Measurements from ENCODE around the gene TMEM272. TPM values are rescaled to one million over a fixed set of nuclear protein-coding genes. Genes with fewer than 3 reads are reported as not detected.

Gene TMEM272
- total RNA-seq, 1 experiment from 2014 or later, result 0.15 TPM

DNA sequence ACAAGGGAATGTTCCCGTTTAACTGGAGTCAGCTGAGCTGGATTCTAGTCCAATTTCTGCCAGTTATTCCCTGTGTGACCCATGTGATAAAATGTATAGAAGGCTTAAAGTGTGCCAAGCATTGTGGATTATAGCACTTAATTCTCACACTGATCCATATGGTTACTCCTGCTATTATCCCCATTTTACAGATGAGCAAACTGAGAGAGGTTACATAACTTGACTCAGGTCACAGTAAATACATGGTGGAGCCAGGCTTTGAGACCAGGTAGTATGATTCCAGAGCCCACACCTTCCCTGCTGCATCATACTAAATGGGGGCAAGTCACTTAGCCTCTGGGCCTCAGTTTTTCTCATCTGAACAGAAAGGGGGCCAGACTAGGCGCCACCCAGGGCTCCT, 39.1 kb downstream of the TMEM272 start:
- in situ Hi-C loops (cut with HindIII; ENCODE audit: low pct_unique_long_range_greater_than_20kb, low sequenced_read_pairs), result no loop called here
- CTCF ChIA-PET, result no interaction called here
- no peaks in the 10 kb centered on the region for H3K9me3 ChIP-seq (ENCODE audit: control insufficient read depth, insufficient read depth, low read depth, low read length)

GRCh38 chr13:51805313-51805712, 39.7 kb downstream of the TMEM272 start:
- DNase-seq (ENCODE audit: low read depth, low spot score) (no peak), ATAC-seq (no peak)
- Histone ChIP-seq H3K9me3 (ENCODE audit: control insufficient read depth, insufficient read depth, low read depth, low read length) (no peaks in the 10 kb centered on the region), H3K27me3 (ENCODE audit: control insufficient read depth, insufficient read depth, low read length) (no peaks in the 10 kb centered on the region), H3K4me1 (ENCODE audit: control insufficient read depth, insufficient read depth, low read length) (peaks cover 16% of the 10 kb centered on the region), H3K27ac (ENCODE audit: low read length) (no peak overlapping the region), H3K36me3 (ENCODE audit: control insufficient read depth, insufficient read depth, low read length) (no peaks in the 10 kb centered on the region; the same call in 1 of the 2 replicates), H3K4me3 (ENCODE audit: low read depth in 2 of 2, low read length in 2 of 2) (peak overlapping the region in 1 of 2 experiments; percentile 71; a peak in 1 of 4 replicates)
- BruUV-seq (replicated peaks), result no TSS peak
- POLR2A ChIA-PET, result no interaction called here
- in situ Hi-C loops (cut with HindIII; ENCODE audit: low pct_unique_long_range_greater_than_20kb, low sequenced_read_pairs) (no loop called here), intact Hi-C loops (cut with micrococcal nuclease; ENCODE audit: unreplicated experiment) (no loop called here)
- CTCF ChIA-PET, result interaction anchor here (0.5 kb wide), 1 partner anchor 213 kb away, joined by 4 read pairs; no protein-coding TSS in a partner anchor
- TF ChIP-seq TCF7L2 (IDR thresholded peaks at IDR 0.05; ENCODE audit: low read depth, low read length) (no peak), SIN3A (IDR thresholded peaks at IDR 0.05; ENCODE audit: borderline replicate concordance, insufficient read depth, low read depth, low read length) (no peak), POLR2AphosphoS5 (IDR thresholded peaks at IDR 0.05; ENCODE audit: low read depth, low read length) (no peak)
- TF ChIP-seq, protein P1, sequence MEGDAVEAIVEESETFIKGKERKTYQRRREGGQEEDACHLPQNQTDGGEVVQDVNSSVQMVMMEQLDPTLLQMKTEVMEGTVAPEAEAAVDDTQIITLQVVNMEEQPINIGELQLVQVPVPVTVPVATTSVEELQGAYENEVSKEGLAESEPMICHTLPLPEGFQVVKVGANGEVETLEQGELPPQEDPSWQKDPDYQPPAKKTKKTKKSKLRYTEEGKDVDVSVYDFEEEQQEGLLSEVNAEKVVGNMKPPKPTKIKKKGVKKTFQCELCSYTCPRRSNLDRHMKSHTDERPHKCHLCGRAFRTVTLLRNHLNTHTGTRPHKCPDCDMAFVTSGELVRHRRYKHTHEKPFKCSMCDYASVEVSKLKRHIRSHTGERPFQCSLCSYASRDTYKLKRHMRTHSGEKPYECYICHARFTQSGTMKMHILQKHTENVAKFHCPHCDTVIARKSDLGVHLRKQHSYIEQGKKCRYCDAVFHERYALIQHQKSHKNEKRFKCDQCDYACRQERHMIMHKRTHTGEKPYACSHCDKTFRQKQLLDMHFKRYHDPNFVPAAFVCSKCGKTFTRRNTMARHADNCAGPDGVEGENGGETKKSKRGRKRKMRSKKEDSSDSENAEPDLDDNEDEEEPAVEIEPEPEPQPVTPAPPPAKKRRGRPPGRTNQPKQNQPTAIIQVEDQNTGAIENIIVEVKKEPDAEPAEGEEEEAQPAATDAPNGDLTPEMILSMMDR (IDR thresholded peaks at IDR 0.05), result no peak
- TF ChIP-seq, protein P2, sequence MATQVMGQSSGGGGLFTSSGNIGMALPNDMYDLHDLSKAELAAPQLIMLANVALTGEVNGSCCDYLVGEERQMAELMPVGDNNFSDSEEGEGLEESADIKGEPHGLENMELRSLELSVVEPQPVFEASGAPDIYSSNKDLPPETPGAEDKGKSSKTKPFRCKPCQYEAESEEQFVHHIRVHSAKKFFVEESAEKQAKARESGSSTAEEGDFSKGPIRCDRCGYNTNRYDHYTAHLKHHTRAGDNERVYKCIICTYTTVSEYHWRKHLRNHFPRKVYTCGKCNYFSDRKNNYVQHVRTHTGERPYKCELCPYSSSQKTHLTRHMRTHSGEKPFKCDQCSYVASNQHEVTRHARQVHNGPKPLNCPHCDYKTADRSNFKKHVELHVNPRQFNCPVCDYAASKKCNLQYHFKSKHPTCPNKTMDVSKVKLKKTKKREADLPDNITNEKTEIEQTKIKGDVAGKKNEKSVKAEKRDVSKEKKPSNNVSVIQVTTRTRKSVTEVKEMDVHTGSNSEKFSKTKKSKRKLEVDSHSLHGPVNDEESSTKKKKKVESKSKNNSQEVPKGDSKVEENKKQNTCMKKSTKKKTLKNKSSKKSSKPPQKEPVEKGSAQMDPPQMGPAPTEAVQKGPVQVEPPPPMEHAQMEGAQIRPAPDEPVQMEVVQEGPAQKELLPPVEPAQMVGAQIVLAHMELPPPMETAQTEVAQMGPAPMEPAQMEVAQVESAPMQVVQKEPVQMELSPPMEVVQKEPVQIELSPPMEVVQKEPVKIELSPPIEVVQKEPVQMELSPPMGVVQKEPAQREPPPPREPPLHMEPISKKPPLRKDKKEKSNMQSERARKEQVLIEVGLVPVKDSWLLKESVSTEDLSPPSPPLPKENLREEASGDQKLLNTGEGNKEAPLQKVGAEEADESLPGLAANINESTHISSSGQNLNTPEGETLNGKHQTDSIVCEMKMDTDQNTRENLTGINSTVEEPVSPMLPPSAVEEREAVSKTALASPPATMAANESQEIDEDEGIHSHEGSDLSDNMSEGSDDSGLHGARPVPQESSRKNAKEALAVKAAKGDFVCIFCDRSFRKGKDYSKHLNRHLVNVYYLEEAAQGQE (IDR thresholded peaks at IDR 0.05; ENCODE audit: insufficient read depth in 1 of 2, low read depth in 2 of 2, low read length in 1 of 2), result no peak

More for the DNA sequence above, 39.1 kb downstream of the TMEM272 start:
- intact Hi-C loops (cut with micrococcal nuclease; ENCODE audit: unreplicated experiment), result no loop called here
- no peak for TF ChIP-seq TCF7L2 (IDR thresholded peaks at IDR 0.05; ENCODE audit: low read depth, low read length)
- TF ChIP-seq, protein P2 (IDR thresholded peaks at IDR 0.05; ENCODE audit: insufficient read depth in 1 of 2, low read depth in 2 of 2, low read length in 1 of 2), result no peak
- TF ChIP-seq, protein P1 (IDR thresholded peaks at IDR 0.05), result no peak
- no peak for TF ChIP-seq SIN3A (IDR thresholded peaks at IDR 0.05; ENCODE audit: borderline replicate concordance, insufficient read depth, low read depth, low read length)
- no peak for TF ChIP-seq POLR2AphosphoS5 (IDR thresholded peaks at IDR 0.05; ENCODE audit: low read depth, low read length)
- DNase-seq (ENCODE audit: low read depth, low spot score), result no peak
- peaks cover 16% of the 10 kb centered on the region for H3K4me1 ChIP-seq (ENCODE audit: control insufficient read depth, insufficient read depth, low read length)
- BruUV-seq (replicated peaks), result no TSS peak
- H3K27me3 ChIP-seq (ENCODE audit: control insufficient read depth, insufficient read depth, low read length), result no peaks in the 10 kb centered on the region
- ATAC-seq, result no peak
- POLR2A ChIA-PET, result no interaction called here
- no peak overlapping the region for H3K27ac ChIP-seq (ENCODE audit: low read length)
- H3K36me3 ChIP-seq (ENCODE audit: control insufficient read depth, insufficient read depth, low read length), result no peaks in the 10 kb centered on the region; the same call in 1 of the 2 replicates
- H3K4me3 ChIP-seq (ENCODE audit: low read depth in 2 of 2, low read length in 2 of 2), result no peak overlapping the region

Data from Panc1 (cell line).